B cell (primary cell): ENCODE measurements around the gene CCL15. TPM values are rescaled to one million over a fixed set of nuclear protein-coding genes. Genes with fewer than 3 reads are reported as not detected.

Source experiments
- ATAC-seq: fragments of 200-7000 bp; cut with Tn5 transposase; one replicate; pipeline ENCODE4 v1.10.0; 2021; ENCODE audit warnings: low read depth, mild to moderate bottlenecking, moderate number of reproducible peaks, moderate library complexity
- CTCF ChIA-PET: fragments of 350-600 bp; sonication (Branson Sonifier 250); formaldehyde crosslinking; loops from one replicate; lab custom pipeline; 2021; ENCODE audit warnings: antibody characterized with exemption, inconsistent platforms; lab: Charles Lee
- POLR2A ChIA-PET: fragments of 350-600 bp; sonication (Branson Sonifier 250); formaldehyde crosslinking; loops from one replicate; lab custom pipeline; 2021; ENCODE audit warnings: antibody characterized with exemption; lab: Charles Lee
- DNase-seq: peaks from one replicate; pipeline ENCODE4 v3.0.0; 2013
- H2AFZ ChIP-seq: 2 replicates; pipeline ENCODE4 v1.6.1; 2012; ENCODE audit warnings: mild to moderate bottlenecking, low read depth, low read length; ENCODE audit not compliant: insufficient read depth, poor library complexity, severe bottlenecking
- H3K27ac ChIP-seq, 2 donors: 1 replicate in 1 of 2; 2 replicates in 1 of 2; pipeline ENCODE4 v1.5.1; 2012 to 2013; ENCODE audit warnings: low read length in 2 of 2, mild to moderate bottlenecking in 2 of 2, moderate library complexity in 1 of 2
- H3K27me3 ChIP-seq, 4 experiments: fragments of 200-600 bp in 1 of 4; sonication (generic) in 1 of 4; replicated peaks in 1 of 4; 1 replicate in 2 of 4; 2 replicates in 2 of 4; pipeline versions ENCODE4 v1.6.1 to v1.7.0; 2013 to 2016; ENCODE audit warnings: low read length in 3 of 4, mild to moderate bottlenecking in 2 of 4, mixed read lengths in 1 of 4, moderate library complexity in 1 of 4; ENCODE audit not compliant: insufficient read depth in 4 of 4, control insufficient read depth in 3 of 4; ENCODE audit errors: control extremely low read depth in 1 of 4
- H3K36me3 ChIP-seq, 2 experiments: replicated peaks in 1 of 2; 1 replicate in 1 of 2; 2 replicates in 1 of 2; pipeline versions ENCODE4 v1.6.1 to v1.7.1; 2013; ENCODE audit warnings: low read length in 1 of 2; ENCODE audit not compliant: insufficient read depth in 2 of 2, control insufficient read depth in 1 of 2; ENCODE audit errors: control extremely low read depth in 1 of 2, extremely low read depth in 1 of 2
- H3K4me1 ChIP-seq, 2 donors: fragments of 200-600 bp in 1 of 2; sonication (generic) in 1 of 2; 1 replicate in 1 of 2; 2 replicates in 1 of 2; pipeline versions ENCODE4 v1.5.1 to v1.6.1; 2013 to 2017; ENCODE audit warnings: low read length in 2 of 2; ENCODE audit not compliant: control insufficient read depth in 2 of 2, insufficient read depth in 2 of 2
- H3K4me2 ChIP-seq: replicated peaks from 2 replicates; pipeline ENCODE3; 2012; ENCODE audit warnings: mild to moderate bottlenecking, low read depth, low read length; ENCODE audit not compliant: poor library complexity, severe bottlenecking
- H3K4me3 ChIP-seq, 5 experiments: fragments of 200-600 bp in 1 of 5; sonication (generic) in 1 of 5; 1 replicate in 3 of 5; 2 replicates in 2 of 5; pipeline versions ENCODE4 v1.5.1 to v1.7.0; 2011 to 2016; ENCODE audit warnings: low read length in 4 of 5, mild to moderate bottlenecking in 4 of 5, low read depth in 2 of 5, control low read depth in 1 of 5, moderate library complexity in 1 of 5; ENCODE audit not compliant: insufficient read depth in 1 of 5; ENCODE audit errors: control extremely low read depth in 1 of 5, extremely low read depth in 1 of 5
- H3K79me2 ChIP-seq: fragments of 200-600 bp; sonication (generic); one replicate; pipeline ENCODE4 v1.6.0; 2016; ENCODE audit warnings: low read length; ENCODE audit not compliant: control insufficient read depth, insufficient read depth
- H3K9ac ChIP-seq: fragments of 200-600 bp; sonication (generic); 2 replicates; pipeline ENCODE4 v1.6.1; 2017; ENCODE audit warnings: mild to moderate bottlenecking, low read length, moderate library complexity
- H3K9me3 ChIP-seq, 3 donors: one replicate each; pipeline versions ENCODE4 v1.6.1 to v1.7.1; 2013; ENCODE audit warnings: low read length in 2 of 3; ENCODE audit not compliant: control insufficient read depth in 2 of 3, insufficient read depth in 1 of 3; ENCODE audit errors: control extremely low read depth in 1 of 3
- H4K20me1 ChIP-seq: 2 replicates; pipeline ENCODE4 v1.6.0; 2012; ENCODE audit warnings: mild to moderate bottlenecking, low read length; ENCODE audit not compliant: insufficient read depth, control insufficient read depth, poor library complexity, severe bottlenecking
- H3K27ac Mint-ChIP-seq: one replicate; pipeline ENCODE4 v1.8.0; 2021; ENCODE audit warnings: mixed read lengths
- H3K27me3 Mint-ChIP-seq: one replicate; pipeline ENCODE4 v1.8.0; 2021; ENCODE audit warnings: mixed read lengths
- H3K4me1 Mint-ChIP-seq: one replicate; pipeline ENCODE4 v1.8.0; 2021; ENCODE audit warnings: mixed read lengths
- H3K4me3 Mint-ChIP-seq: one replicate; pipeline ENCODE4 v1.8.0; 2021; ENCODE audit warnings: mixed read lengths
- H3K9me3 Mint-ChIP-seq: one replicate; pipeline ENCODE4 v1.8.0; 2022; ENCODE audit warnings: mixed read lengths; ENCODE audit not compliant: insufficient read depth
- CTCF ChIP-seq: fragments of 200-600 bp; IDR thresholded peaks from one replicate; pipeline ENCODE4 v1.8.0; 2022; ENCODE audit warnings: antibody characterized with exemption, mild to moderate bottlenecking
- EZH2 ChIP-seq: IDR thresholded peaks from 2 replicates; pipeline ENCODE4 v1.6.1; 2012; ENCODE audit warnings: borderline replicate concordance, low read depth, mild to moderate bottlenecking, moderate library complexity, low read length; ENCODE audit not compliant: insufficient read depth, poor library complexity, severe bottlenecking
- WGBS: methylation state at CpG from one replicate; pipeline ENCODE4 v1.1.5; 2013; ENCODE audit warnings: missing lambda C conversion rate; ENCODE audit not compliant: insufficient coverage; 5-methylcytosine and 5-hydroxymethylcytosine counted together
- intact Hi-C: fragments of 100-400 bp; cut with micrococcal nuclease; formaldehyde crosslinking; loops from one replicate; pipeline ENCODE4 v1.10.0; 2022
- polyA plus RNA-seq: library from polyadenylated mRNA; depleted of rRNA; stranded (reverse); fragments of >200 nt; gene quantifications from 2 replicates; pipeline ENCODE4 v1.2.3, GENCODE V29; 2012
- total RNA-seq, 2 donors: library from RNA; stranded (reverse); fragments of 120-200 nt in 1 of 2; gene quantifications; 1 replicate in 1 of 2; 2 replicates in 1 of 2; pipeline versions ENCODE4 v1.2.3 to v1.2.4, GENCODE V29; 2013 to 2022

The CCL15 gene
- total and polyA plus RNA-seq, 2 donors (not counting 1 experiment from before 2014, with no cell fraction given), result not detected

GRCh38 chr17:35982409-35983191 lies 18.8 kb downstream of the CCL15 start:
- Histone ChIP-seq H3K79me2 (no peaks in the 10 kb centered on the region), H3K36me3 (no peaks in the 10 kb centered on the region), H3K27me3 (peaks cover 0 to 3% (median 1%) of the 10 kb centered on the region in 4 experiments), H3K4me1 (peaks cover 0 to 3% of the 10 kb centered on the region in 2 donors), H3K4me2 (no peak overlapping the region), H3K27ac (no peak overlapping the region), H4K20me1 (no peaks in the 10 kb centered on the region), H3K4me3 (no peak overlapping the region), H3K9ac (no peak overlapping the region), H3K9me3 (no peaks in the 10 kb centered on the region), H2AFZ (no peak overlapping the region)
- CTCF ChIA-PET, result interaction anchor here (0.7 to 15.7 kb wide), 10 partner anchors 11 to 515 kb away, joined by 3 to 639 read pairs (median 6); no protein-coding TSS in a partner anchor
- Mint-ChIP-seq H3K9me3 (no peaks in the 10 kb centered on the region), H3K27ac (no peak overlapping the region), H3K4me3 (no peak overlapping the region), H3K27me3 (peaks cover 13% of the 10 kb centered on the region), H3K4me1 (peaks cover 4% of the 10 kb centered on the region)
- intact Hi-C loops, result no loop called here
- DNase-seq (no peak), ATAC-seq (no peak)
- WGBS, result 88% methylated on average over 1 of the region's 3 CpGs
- TF ChIP-seq CTCF (no peak), EZH2 (no peak)
- POLR2A ChIA-PET, result no interaction called here

GRCh38 chr17:35981908-35982330 lies 19.4 kb downstream of the CCL15 start:
- Histone ChIP-seq H4K20me1 (no peaks in the 10 kb centered on the region), H3K4me2 (no peak overlapping the region), H3K4me1 (peaks cover 0 to 3% of the 10 kb centered on the region in 2 donors), H3K4me3 (no peak overlapping the region), H3K9ac (no peak overlapping the region), H3K27ac (no peak overlapping the region), H3K79me2 (no peaks in the 10 kb centered on the region), H2AFZ (no peak overlapping the region), H3K36me3 (no peaks in the 10 kb centered on the region), H3K27me3 (peaks cover 0 to 3% (median 1%) of the 10 kb centered on the region in 4 experiments), H3K9me3 (no peaks in the 10 kb centered on the region)
- DNase-seq (peak; percentile 27), ATAC-seq (peak; percentile 33)
- intact Hi-C loops, result no loop called here
- Mint-ChIP-seq H3K9me3 (no peaks in the 10 kb centered on the region), H3K4me3 (no peak overlapping the region), H3K27ac (no peak overlapping the region), H3K27me3 (peaks cover 13% of the 10 kb centered on the region), H3K4me1 (peaks cover 8% of the 10 kb centered on the region)
- no peak for TF ChIP-seq EZH2
- TF ChIP-seq CTCF, result no peak
- POLR2A ChIA-PET, result no interaction called here
- 77% methylated on average over 4 of the region's 4 CpGs for WGBS
- CTCF ChIA-PET, result interaction anchor here (0.7 to 15.7 kb wide), 8 partner anchors 11 to 516 kb away, joined by 3 to 639 read pairs (median 8); no protein-coding TSS in a partner anchor
